GM23338 (cell line): ENCODE results near the gene MMP15.

Experiments used
- CREB1 ChIP-seq: fragments of 250-450 bp; sonication (Bioruptor Pico); IDR thresholded peaks from 2 replicates; pipeline ENCODE4 v1.5.0; 2020; ENCODE audit warnings: low read depth, mild to moderate bottlenecking, moderate library complexity
- CTCF ChIP-seq, 2 experiments: fragments of 200-600 bp in 1 of 2; sonication (generic) in 1 of 2; conservative IDR thresholded peaks; 2 replicates each; pipeline versions ENCODE4 v1.5.1 to v1.6.1; 2016 to 2017; ENCODE audit warnings: antibody characterized with exemption in 2 of 2, low read depth in 2 of 2, mild to moderate bottlenecking in 2 of 2, moderate library complexity in 1 of 2
- EZH2 ChIP-seq: fragments of 200-600 bp; sonication (generic); IDR thresholded peaks from one replicate; pipeline ENCODE4 v1.8.0; 2017; ENCODE audit warnings: antibody characterized with exemption, mild to moderate bottlenecking, low read depth; ENCODE audit not compliant: unreplicated experiment
- EZH2phosphoT487 ChIP-seq: fragments of 200-600 bp; sonication (generic); IDR thresholded peaks from one replicate; pipeline ENCODE4 v1.8.1; 2018; ENCODE audit warnings: antibody characterized with exemption; ENCODE audit not compliant: unreplicated experiment
- POLR2AphosphoS5 ChIP-seq: IDR thresholded peaks from 2 replicates; pipeline ENCODE4 v1.6.1; 2016; ENCODE audit warnings: antibody characterized with exemption, low read depth
- REST ChIP-seq: IDR thresholded peaks from one replicate; pipeline ENCODE4 v1.6.1; 2018; ENCODE audit warnings: antibody characterized with exemption; ENCODE audit not compliant: unreplicated experiment
- ZNF331 ChIP-seq: fragments of 250-450 bp; sonication (Bioruptor Pico); IDR thresholded peaks from 2 replicates; pipeline ENCODE4 v1.5.0; 2020; ENCODE audit warnings: low read depth, mild to moderate bottlenecking, moderate library complexity

- TF ChIP-seq REST = no peak
- no peak for TF ChIP-seq EZH2
- no peak for TF ChIP-seq CTCF (conservative IDR thresholded peaks at IDR 0.05; ENCODE audit: low read depth in 2 of 2)
- no peak for TF ChIP-seq EZH2phosphoT487
- TF ChIP-seq POLR2AphosphoS5 = no peak
- TF ChIP-seq CREB1 (CRISPR knock-in tag) = no peak
- no peak for TF ChIP-seq ZNF331 (CRISPR knock-in tag)
Measured at GRCh38 chr16:58034774-58035173, 9.2 kb downstream of the MMP15 start.
